Suprapubic skin (tissue), 4 donors: ENCODE measurements around the gene SPNS1. TPM values are rescaled to one million over a fixed set of nuclear protein-coding genes. Genes with fewer than 3 reads are reported as not detected.

Experiments
- DNase-seq, 2 donors: peaks; one replicate each; pipeline ENCODE4 v3.0.0-alpha.2; 2019; ENCODE audit warnings: low spot score in 2 of 2
- H3K27ac ChIP-seq: fragments of 200-600 bp; sonication (generic); one replicate; pipeline ENCODE4 v1.5.1; 2019
- H3K27me3 ChIP-seq: fragments of 200-600 bp; sonication (generic); one replicate; pipeline ENCODE4 v1.5.1; 2019
- H3K36me3 ChIP-seq: fragments of 200-600 bp; sonication (generic); one replicate; pipeline ENCODE4 v1.5.1; 2019
- H3K4me1 ChIP-seq: fragments of 200-600 bp; sonication (generic); one replicate; pipeline ENCODE4 v1.5.1; 2019
- H3K4me3 ChIP-seq: fragments of 200-600 bp; sonication (generic); one replicate; pipeline ENCODE4 v1.5.1; 2019; ENCODE audit warnings: mild to moderate bottlenecking
- H3K9me3 ChIP-seq: fragments of 200-600 bp; sonication (generic); one replicate; pipeline ENCODE4 v1.5.1; 2019
- CTCF ChIP-seq, 2 donors: fragments of 200-600 bp in 1 of 2; fragments of 450-650 bp in 1 of 2; sonication (generic) in 1 of 2; IDR thresholded peaks; one replicate each; pipeline ENCODE4 v1.5.1; 2016 to 2019; ENCODE audit warnings: antibody characterized with exemption in 2 of 2, mild to moderate bottlenecking in 1 of 2, moderate library complexity in 1 of 2
- EP300 ChIP-seq: sonication (generic); formaldehyde crosslinking; IDR thresholded peaks from one replicate; pipeline ENCODE4 v1.6.1; 2017; ENCODE audit warnings: antibody characterized with exemption
- POLR2A ChIP-seq, 2 donors: fragments of 450-650 bp; IDR thresholded peaks; one replicate each; pipeline ENCODE4 v1.6.1; 2017; ENCODE audit warnings: antibody characterized with exemption in 2 of 2, mild to moderate bottlenecking in 2 of 2, moderate library complexity in 2 of 2
- POLR2AphosphoS5 ChIP-seq, 3 donors: sonication (generic); formaldehyde crosslinking; IDR thresholded peaks; one replicate each; pipeline ENCODE4 v1.6.1; 2017; ENCODE audit warnings: antibody characterized with exemption in 3 of 3
- WGBS: methylation state at CpG from one replicate; pipeline ENCODE4 v1.1.5; 2018; 5-methylcytosine and 5-hydroxymethylcytosine counted together
- total RNA-seq, 4 donors: library from RNA; depleted of rRNA; stranded (reverse); fragments of >200 nt; gene quantifications; one replicate each; pipeline ENCODE4 v1.1.0, GENCODE V29; 2016

The SPNS1 gene
- total RNA-seq, 4 donors from 2014 or later = 26.0 to 42.8 (median 32.7) TPM

- Histone ChIP-seq H3K4me1 (peaks cover 10% of the 10 kb centered on the region), H3K9me3 (no peaks in the 10 kb centered on the region), H3K27me3 (no peaks in the 10 kb centered on the region), H3K4me3 (no peak overlapping the region), H3K36me3 (no peaks in the 10 kb centered on the region), H3K27ac (no peak overlapping the region)
- no peak for TF ChIP-seq POLR2AphosphoS5 (IDR thresholded peaks at IDR 0.05)
- TF ChIP-seq CTCF (IDR thresholded peaks at IDR 0.05) = no peak
- TF ChIP-seq EP300 = no peak
- TF ChIP-seq POLR2A (IDR thresholded peaks at IDR 0.05) = no peak
- no peak for DNase-seq
Measured at GRCh38 chr16:28943281-28943680, 31.3 kb upstream of the SPNS1 start.

- 72% methylated on average over 4 of the region's 4 CpGs for WGBS
- no peaks in the 10 kb centered on the region for H3K36me3 ChIP-seq
- H3K9me3 ChIP-seq = no peaks in the 10 kb centered on the region
- H3K4me3 ChIP-seq = no peak overlapping the region
- H3K4me1 ChIP-seq = peaks cover 20% of the 10 kb centered on the region
- TF ChIP-seq POLR2A (IDR thresholded peaks at IDR 0.05) (no peak), CTCF (IDR thresholded peaks at IDR 0.05) (no peak), POLR2AphosphoS5 (IDR thresholded peaks at IDR 0.05) (no peak), EP300 (no peak)
- no peaks in the 10 kb centered on the region for H3K27me3 ChIP-seq
- no peak overlapping the region for H3K27ac ChIP-seq
- DNase-seq = no peak
Measured at GRCh38 chr16:28946681-28947080, 27.9 kb upstream of the SPNS1 start.

GRCh38 chr16:28950648-28951409, 23.7 kb upstream of the SPNS1 start, which contains the start of gene NFATC2IP:
Gene NFATC2IP, plus strand, starts transcription at chr16:28950937. Its CDS starts 75 bp downstream, at chr16:28951012.
- Histone ChIP-seq H3K9me3 (no peaks in the 10 kb centered on the region), H3K4me1 (peaks cover 19% of the 10 kb centered on the region), H3K27me3 (no peaks in the 10 kb centered on the region), H3K27ac (peak within 1 kb of the TSS; percentile 84), H3K4me3 (peak within 1 kb of the TSS; percentile 97), H3K36me3 (peaks cover 27% of the 10 kb centered on the region)
- TF ChIP-seq POLR2AphosphoS5 (IDR thresholded peaks at IDR 0.05) = peak in 2 of 3 donors; percentile 14 to 88
- TF ChIP-seq POLR2A (IDR thresholded peaks at IDR 0.05) = no peak
- WGBS = under 1% methylated on average over 44 of the region's 79 CpGs
- DNase-seq = peak; percentile 100

- Histone ChIP-seq H3K4me1 (peaks cover 19% of the 10 kb centered on the region), H3K4me3 (peak overlapping the region; percentile 97), H3K36me3 (peaks cover 33% of the 10 kb centered on the region), H3K9me3 (no peaks in the 10 kb centered on the region), H3K27ac (peak overlapping the region; percentile 84), H3K27me3 (no peaks in the 10 kb centered on the region)
- WGBS = 2% methylated on average over 17 of the region's 17 CpGs
- TF ChIP-seq POLR2AphosphoS5 (IDR thresholded peaks at IDR 0.05) (no peak), CTCF (IDR thresholded peaks at IDR 0.05) (no peak), EP300 (no peak), POLR2A (IDR thresholded peaks at IDR 0.05) (no peak)
- DNase-seq = no peak
Measured at GRCh38 chr16:28951410-28951943, 23.1 kb upstream of the SPNS1 start.

- H3K4me1 ChIP-seq = no peaks in the 10 kb centered on the region
- no peaks in the 10 kb centered on the region for H3K27me3 ChIP-seq
- no peak overlapping the region for H3K27ac ChIP-seq
- H3K4me3 ChIP-seq = no peak overlapping the region
- H3K9me3 ChIP-seq = no peaks in the 10 kb centered on the region
- H3K36me3 ChIP-seq = peaks cover 86% of the 10 kb centered on the region
- TF ChIP-seq CTCF (IDR thresholded peaks at IDR 0.05) (no peak), EP300 (no peak), POLR2A (IDR thresholded peaks at IDR 0.05) (no peak), POLR2AphosphoS5 (IDR thresholded peaks at IDR 0.05) (no peak)
- 95% methylated on average over 9 of the region's 9 CpGs for whole genome bisulfite sequencing
- no peak for DNase-seq
Measured at GRCh38 chr16:28958216-28958615, 16.4 kb upstream of the SPNS1 start.
